NCI-H187 (cell line): ENCODE results near the gene AP1S3.
"Not testable (repeated sequence)": the region's sequence is repeated elsewhere in the genome, so short reads cannot be mapped to it uniquely, and the experiment has no call there.

Experiments
- DNase-seq, 2 experiments: peaks; one replicate each; lab custom pipeline; 2025; lab: John Stamatoyannopoulos, UW

The AP1S3 gene

GRCh38 chr2:223800908-223801307 lies 36.5 kb downstream of the AP1S3 start:
- no peak for DNase-seq

DNA sequence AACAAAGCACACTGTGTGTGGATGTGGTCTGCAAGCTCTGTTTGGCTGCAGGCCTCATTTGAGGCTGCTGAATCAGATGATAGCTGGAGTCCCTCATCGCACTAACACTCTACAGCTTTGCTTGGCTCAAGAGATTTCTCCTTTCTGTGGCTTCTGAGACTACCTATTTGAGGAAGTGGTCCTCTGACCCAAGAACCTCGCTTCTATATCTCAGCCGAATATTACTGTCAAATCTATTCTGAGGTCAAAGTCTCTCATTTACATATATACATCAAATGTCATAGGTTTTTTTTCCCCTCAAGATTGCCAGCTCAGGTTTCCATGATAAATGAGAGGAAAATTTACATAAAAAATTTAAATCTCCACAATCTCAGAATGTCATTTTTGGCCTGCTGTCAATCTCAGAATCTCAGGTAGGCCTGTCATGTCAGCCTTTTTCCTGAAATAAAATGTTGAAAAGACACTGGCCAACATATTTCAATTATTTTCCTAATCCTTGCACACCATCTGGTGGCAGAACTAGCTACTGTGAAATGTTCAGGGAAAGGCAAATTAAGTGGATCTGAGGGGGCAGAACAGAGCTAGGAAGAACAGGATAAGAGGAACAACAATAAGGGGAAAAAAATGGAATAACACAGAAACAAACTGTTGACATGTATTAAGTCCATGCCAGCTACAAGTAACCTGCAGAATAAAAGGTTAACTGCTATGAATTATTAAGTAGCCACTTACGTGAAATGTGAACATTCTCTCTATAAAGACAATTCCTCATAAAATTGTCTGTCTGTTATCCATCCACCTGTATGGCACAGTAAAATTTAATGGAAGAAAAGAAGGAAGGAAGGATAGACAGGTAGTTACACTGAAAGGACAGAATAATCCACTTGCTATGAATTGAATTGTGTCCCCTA lies 39.3 kb downstream of the AP1S3 start:
- no peak for DNase-seq

DNA sequence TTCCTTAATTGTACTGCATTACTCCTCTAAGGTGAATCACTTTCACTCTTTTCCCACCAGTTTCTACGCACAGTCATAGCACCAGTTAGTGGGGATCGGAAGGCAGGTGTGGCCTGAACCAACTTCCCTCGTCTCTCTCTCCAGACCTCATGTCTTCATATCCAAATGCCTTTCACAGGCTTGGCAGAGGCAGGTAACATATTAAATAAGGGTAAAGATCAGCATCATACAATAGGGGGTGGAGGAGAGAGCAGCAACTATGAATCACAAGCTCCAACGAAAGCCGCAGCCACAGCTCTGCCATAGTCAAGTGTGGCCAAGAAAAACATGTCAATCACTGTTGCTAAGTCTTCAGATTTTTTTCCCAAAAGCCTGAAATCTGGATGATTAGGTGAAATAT lies 40.3 kb downstream of the AP1S3 start:
- no peak for DNase-seq

- no peak for DNase-seq
Measured at GRCh38 chr2:223789423-223789822, 48.0 kb downstream of the AP1S3 start.

GRCh38 chr2:223788826-223789225 lies 48.6 kb downstream of the AP1S3 start:
- DNase-seq, result no peak

- not testable (repeated sequence) for DNase-seq
Measured at GRCh38 chr2:223788106-223788505, 49.3 kb downstream of the AP1S3 start.

DNA sequence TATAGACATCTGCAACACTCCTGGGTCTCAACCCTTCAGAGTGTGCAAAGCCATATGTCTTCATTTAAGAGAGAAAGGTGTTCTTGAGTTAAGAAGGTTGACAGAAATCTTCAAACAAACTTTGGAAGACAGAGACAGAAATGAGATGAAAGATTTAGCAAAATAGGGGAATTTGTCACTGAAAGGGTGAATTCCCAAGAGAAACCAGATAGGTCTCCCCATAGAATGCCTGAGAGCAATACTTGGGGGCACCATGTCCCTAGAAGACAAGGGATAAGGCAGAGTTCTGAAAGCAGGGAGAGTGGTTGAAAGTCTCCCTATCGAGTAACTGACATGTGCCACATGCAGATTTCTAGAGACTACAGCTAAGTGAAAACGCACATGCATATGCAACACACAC lies 50.0 kb downstream of the AP1S3 start:
- no peak for DNase-seq

DNA sequence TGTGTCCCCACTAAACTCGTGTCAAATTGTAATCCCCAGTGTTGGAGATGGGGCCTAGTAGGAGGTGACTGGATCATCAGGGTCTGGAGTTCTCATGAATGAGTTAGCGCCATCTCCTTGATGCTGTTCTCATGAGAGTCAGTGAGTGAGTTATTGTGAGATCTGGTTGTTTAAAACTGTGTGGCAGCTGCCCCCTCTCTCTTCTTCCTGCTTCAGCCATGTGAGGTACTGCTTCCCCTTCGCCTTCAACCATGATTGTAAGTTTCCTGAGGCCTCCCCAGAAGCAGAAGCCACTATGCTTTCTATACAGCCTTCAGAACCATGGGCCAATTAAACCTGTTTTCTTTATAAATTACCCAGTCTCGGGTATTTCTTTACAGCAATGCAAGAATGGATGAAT lies 50.4 kb downstream of the AP1S3 start:
- no peak for DNase-seq

- no peak for DNase-seq
Measured at GRCh38 chr2:223786236-223786635, 51.1 kb downstream of the AP1S3 start.

GRCh38 chr2:223784221-223784772 lies 53.1 kb downstream of the AP1S3 start:
- no peak for DNase-seq

GRCh38 chr2:223782629-223783028 lies 54.8 kb downstream of the AP1S3 start:
- no peak for DNase-seq

DNA sequence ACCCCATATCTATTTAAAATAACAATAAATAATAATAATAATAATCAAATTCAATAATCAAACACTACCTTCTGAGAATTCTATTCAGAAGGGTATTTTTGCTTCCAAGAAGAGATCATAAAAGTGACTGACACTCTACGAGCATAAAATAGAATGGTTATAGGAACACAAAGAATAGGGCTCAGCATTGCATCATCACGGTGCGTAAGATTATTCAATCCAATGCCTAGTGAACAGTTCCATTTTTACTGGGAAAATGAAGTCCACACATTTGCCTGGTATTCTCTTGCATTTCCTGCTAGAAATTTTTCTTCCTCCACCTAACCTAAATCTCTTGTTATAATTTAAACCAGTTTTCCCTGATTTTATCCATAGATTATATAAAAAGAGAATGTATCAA lies 55.8 kb downstream of the AP1S3 start:
- DNase-seq, result no peak

GRCh38 chr2:223779877-223780276 lies 57.5 kb downstream of the AP1S3 start:
- DNase-seq, result no peak

GRCh38 chr2:223774193-223774592 lies 63.2 kb downstream of the AP1S3 start:
- DNase-seq, result no peak

DNA sequence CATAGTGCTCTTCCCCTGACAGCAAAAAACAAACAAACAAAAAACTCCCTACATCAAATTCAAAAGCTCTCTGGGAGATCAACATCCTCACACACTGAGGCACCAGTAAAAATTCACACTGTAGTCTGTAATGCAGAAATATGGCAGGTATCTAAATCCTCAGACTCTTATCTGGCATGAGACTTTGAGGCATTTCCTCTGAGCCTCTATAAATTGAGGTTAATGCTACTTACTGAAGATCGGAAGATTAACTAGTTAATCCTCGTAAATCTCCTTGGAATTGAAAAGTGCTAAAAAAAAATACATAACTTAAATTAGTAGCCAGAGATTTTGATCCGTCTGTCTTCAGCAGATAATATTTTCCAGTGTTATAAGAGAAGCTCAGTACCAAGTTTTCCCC lies 65.0 kb downstream of the AP1S3 start:
- DNase-seq, result no peak

- DNase-seq, result no peak
Measured at GRCh38 chr2:223771475-223771874, 65.9 kb downstream of the AP1S3 start.

DNA sequence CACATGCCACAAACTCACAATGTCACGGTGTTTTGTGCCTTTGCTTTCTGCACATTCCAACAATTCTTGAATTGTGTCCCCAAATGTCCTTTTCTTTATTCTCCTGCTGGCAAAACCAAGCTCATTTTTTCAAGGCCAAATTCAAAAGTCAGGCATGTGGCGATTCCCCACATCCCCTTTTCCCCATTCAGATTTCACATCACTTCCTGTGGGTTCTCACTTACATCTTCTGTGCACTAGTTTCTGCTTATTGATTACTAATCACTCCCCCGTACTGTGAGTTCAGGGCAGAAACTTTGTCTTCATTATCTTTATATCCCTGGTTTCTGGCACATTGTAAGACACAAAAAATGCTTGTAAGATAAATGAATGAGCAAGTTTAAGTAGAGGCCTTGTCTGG lies 69.2 kb downstream of the AP1S3 start:
- DNase-seq, result no peak

DNA sequence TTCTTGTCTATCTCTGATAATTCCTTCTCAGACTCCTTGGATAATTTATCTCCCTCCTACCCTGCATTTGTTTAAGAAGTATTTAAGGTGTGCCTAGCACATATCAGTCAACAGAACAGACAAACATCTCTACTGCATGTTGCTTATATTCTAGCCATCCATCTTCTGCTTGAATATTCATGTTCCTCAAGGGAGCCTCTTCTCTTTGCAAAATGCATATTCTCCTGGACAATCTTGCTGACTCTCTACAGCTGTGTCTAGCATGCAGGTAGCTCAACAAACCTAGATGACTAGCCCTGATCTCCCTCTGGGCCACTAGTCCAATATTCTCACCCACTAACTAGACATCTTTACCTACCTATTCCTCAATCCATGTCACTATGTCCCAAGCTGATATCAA lies 70.0 kb downstream of the AP1S3 start:
- DNase-seq, result no peak

DNA sequence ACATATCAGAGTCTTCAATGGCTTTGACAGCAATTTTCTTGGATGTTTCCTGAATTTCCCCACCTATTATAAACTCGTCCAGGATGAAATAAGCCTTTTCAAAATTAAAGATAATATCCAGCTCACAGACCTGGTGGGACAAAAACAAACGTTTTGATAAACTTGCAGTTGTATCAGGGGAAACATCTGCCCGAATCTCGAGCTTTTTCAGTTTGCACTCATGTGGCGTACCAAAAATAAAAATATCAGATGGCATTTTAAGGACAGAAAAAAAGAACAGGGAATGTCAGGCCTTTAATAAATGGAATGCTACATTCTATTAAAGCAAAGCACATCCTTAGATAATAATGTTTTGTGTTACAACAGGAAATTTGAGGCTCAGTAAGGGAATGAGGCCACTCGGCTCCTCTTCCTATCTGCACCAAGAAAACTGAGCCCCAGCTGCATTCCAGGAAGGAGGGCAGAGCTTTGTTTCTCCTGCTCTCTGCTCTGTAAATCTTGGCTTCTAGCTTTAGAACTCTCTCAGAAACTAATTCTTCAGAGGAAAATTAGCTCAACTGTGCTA lies 72.1 kb downstream of the AP1S3 start:
- DNase-seq, result no peak

GRCh38 chr2:223764796-223765195 lies 72.6 kb downstream of the AP1S3 start:
- no peak for DNase-seq

GRCh38 chr2:223762853-223763252 lies 74.5 kb downstream of the AP1S3 start:
- DNase-seq, result no peak

DNA sequence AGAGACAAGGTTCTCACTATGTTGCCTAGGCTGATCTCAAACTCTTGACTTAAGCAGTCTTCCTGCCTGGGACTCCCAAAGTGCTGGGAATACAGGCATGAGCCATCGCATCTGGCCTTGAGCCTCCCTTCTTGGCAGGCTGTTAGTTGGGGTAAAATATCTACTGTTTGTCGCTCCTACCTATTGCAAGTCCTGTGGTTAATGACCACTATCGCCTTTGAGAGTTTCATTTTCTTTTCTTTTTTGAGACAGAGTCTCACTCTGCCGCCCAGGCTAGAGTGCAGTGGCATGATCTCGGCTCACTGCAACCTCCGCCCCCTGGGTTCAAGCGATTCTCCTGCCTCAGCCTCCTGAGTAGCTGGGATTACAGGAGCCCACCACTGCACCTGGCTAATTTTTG lies 75.6 kb downstream of the AP1S3 start:
- not testable (repeated sequence) for DNase-seq

DNA sequence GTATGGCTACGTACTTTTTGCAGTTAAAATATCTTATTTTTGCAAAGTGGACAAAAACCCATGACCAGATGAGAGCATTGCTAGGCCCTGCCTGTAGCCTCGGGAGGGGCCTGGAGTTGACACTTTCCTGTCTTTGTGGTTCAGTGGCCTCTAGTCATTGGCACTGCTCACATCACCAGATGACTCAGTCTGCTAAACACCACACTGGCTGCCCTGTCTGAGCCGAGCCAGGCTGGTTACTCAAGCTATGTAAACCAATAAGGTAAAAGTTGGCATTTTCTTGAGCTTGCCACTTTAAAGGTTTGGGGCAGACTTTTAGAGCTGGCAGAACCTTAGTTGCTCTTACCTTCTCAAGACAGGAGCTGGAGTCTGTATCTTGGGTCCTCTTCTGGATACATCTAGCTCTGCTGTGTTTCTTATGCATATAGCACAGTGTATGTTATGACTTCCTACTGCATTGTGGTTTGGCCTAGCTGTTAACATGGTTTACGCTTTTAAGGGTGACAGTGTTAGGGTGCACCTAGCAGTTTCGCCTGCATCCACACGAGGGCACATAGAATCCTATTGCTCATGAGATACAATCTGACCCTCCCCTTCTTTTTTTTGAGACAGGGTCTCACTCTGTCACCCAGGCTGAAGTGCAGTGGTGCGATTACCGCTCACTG lies 76.4 kb downstream of the AP1S3 start:
- DNase-seq, result no peak
